ENCODE results near the gene CAPN8. TPM values are rescaled to one million over a fixed set of nuclear protein-coding genes. Genes with fewer than 3 reads are reported as not detected.
A peak's percentile ranks its signal among the peaks of the same experiment; 100 is the strongest.

Gene CAPN8
- total and polyA plus RNA-seq, 2 donors from 2014 or later: 0.84 to 56.1 TPM

DNA sequence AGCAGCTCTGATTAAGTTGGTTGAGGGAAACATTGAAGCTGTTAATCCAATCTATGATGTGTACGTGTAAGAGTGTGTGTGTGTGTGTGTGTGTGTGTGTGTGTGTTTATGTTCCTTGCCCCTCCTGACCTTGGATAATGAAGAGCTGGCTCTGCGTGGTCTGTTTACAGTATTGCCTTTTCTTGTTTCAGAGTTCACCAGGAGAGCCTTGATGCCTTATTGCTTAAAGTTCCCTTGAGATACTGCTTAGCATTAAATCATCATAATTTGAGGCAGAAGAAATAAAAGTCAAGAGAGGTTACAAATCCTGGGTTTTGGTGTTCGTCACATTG, 36.4 kb downstream of the CAPN8 start:
- Histone ChIP-seq H3K9me3 (ENCODE audit: control insufficient read depth in 2 of 3, insufficient read depth in 1 of 3, low read length in 3 of 3) (peaks cover 0 to under 1% (median 0%) of the 10 kb centered on the region in 3 donors), H3K36me3 (ENCODE audit: control insufficient read depth in 2 of 3, insufficient read depth in 3 of 3, low read length in 3 of 3) (no peaks in the 10 kb centered on the region), H3K4me3 (ENCODE audit: low read length in 3 of 3) (no peak overlapping the region), H3K27ac (ENCODE audit: low read depth in 2 of 2, low read length in 2 of 2) (no peak overlapping the region), H3K27me3 (ENCODE audit: control insufficient read depth, insufficient read depth, low read length) (no peaks in the 10 kb centered on the region), H3K4me1 (ENCODE audit: control insufficient read depth in 2 of 3, insufficient read depth in 2 of 3, low read depth in 1 of 3, low read length in 3 of 3) (no peaks in the 10 kb centered on the region), H3K9ac (ENCODE audit: low read length in 3 of 3) (no peak overlapping the region)
- TF ChIP-seq, protein P1, sequence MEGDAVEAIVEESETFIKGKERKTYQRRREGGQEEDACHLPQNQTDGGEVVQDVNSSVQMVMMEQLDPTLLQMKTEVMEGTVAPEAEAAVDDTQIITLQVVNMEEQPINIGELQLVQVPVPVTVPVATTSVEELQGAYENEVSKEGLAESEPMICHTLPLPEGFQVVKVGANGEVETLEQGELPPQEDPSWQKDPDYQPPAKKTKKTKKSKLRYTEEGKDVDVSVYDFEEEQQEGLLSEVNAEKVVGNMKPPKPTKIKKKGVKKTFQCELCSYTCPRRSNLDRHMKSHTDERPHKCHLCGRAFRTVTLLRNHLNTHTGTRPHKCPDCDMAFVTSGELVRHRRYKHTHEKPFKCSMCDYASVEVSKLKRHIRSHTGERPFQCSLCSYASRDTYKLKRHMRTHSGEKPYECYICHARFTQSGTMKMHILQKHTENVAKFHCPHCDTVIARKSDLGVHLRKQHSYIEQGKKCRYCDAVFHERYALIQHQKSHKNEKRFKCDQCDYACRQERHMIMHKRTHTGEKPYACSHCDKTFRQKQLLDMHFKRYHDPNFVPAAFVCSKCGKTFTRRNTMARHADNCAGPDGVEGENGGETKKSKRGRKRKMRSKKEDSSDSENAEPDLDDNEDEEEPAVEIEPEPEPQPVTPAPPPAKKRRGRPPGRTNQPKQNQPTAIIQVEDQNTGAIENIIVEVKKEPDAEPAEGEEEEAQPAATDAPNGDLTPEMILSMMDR (IDR thresholded peaks at IDR 0.05; ENCODE audit: borderline replicate concordance, extremely low read depth, insufficient read depth): no peak
- FAIRE-seq: no peak
- DNase-seq: no peak
- intact Hi-C loops (cut with DNase I): no loop called here

- no peaks in the 10 kb centered on the region for H3K27me3 ChIP-seq (ENCODE audit: control insufficient read depth, insufficient read depth, low read length)
- H3K4me1 ChIP-seq (ENCODE audit: control insufficient read depth in 2 of 3, insufficient read depth in 2 of 3, low read depth in 1 of 3, low read length in 3 of 3): no peaks in the 10 kb centered on the region
- H3K36me3 ChIP-seq (ENCODE audit: control insufficient read depth in 2 of 3, insufficient read depth in 3 of 3, low read length in 3 of 3): no peaks in the 10 kb centered on the region
- intact Hi-C loops (cut with DNase I): no loop called here
- TF ChIP-seq, protein P1 (IDR thresholded peaks at IDR 0.05; ENCODE audit: borderline replicate concordance, extremely low read depth, insufficient read depth): peak; percentile 61
- no peak overlapping the region for H3K9ac ChIP-seq (ENCODE audit: low read length in 3 of 3)
- no peak overlapping the region for H3K27ac ChIP-seq (ENCODE audit: low read depth in 2 of 2, low read length in 2 of 2)
- DNase-seq (peak in 4 of 5 donors; percentile 66 to 75 (median 68)), FAIRE-seq (no peak)
- no peaks in the 10 kb centered on the region for H3K9me3 ChIP-seq (ENCODE audit: control insufficient read depth in 2 of 3, insufficient read depth in 1 of 3, low read length in 3 of 3)
- no peak overlapping the region for H3K4me3 ChIP-seq (ENCODE audit: low read length in 3 of 3)
Observed at GRCh38 chr1:223628233-223629125, 37.0 kb downstream of the CAPN8 start.

DNA sequence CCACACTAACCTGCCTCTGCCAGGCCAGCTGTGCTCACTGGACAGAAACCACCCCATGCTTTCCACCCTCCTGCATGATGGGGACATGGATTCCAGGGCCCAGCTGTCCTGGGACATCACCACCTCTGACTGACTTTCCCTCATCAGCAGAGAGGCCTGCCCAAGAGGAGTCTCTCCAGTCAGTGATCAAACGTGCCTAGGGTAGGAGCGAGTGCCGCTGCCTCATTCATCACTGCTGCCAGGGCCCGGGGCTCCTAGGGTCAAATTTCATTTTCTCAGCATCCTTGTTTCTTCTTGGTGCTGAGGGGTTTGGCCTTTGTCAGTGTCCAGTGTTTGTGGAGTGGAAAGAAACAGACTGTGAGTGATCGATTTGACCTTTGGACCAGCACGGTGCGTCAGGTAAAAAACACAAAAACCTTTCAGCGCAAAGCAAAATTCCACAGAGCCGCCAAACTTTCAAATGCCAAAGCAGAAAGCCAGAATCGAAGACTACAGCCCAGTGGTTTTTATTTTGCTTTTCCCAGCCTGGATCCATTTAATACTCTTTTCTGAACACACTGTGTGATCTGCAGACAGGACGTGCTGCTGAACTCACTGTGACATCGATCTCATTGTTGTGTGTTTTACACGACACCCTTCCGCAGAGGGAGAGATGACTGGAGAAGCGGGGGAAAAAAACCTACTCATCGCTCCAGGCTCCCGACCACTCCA, 43.2 kb downstream of the CAPN8 start:
- H3K36me3 ChIP-seq (ENCODE audit: control insufficient read depth in 2 of 3, insufficient read depth in 3 of 3, low read length in 3 of 3): no peaks in the 10 kb centered on the region
- FAIRE-seq: no peak
- H3K27me3 ChIP-seq (ENCODE audit: control insufficient read depth, insufficient read depth, low read length): no peaks in the 10 kb centered on the region
- peak in 4 of 5 donors; percentile 80 to 83 (median 82) for DNase-seq
- no peaks in the 10 kb centered on the region for H3K9me3 ChIP-seq (ENCODE audit: control insufficient read depth in 2 of 3, insufficient read depth in 1 of 3, low read length in 3 of 3)
- H3K4me3 ChIP-seq (ENCODE audit: low read length in 3 of 3): no peak overlapping the region
- H3K9ac ChIP-seq (ENCODE audit: low read length in 3 of 3): no peak overlapping the region
- no peak overlapping the region for H3K27ac ChIP-seq (ENCODE audit: low read depth in 2 of 2, low read length in 2 of 2)
- H3K4me1 ChIP-seq (ENCODE audit: control insufficient read depth in 2 of 3, insufficient read depth in 2 of 3, low read depth in 1 of 3, low read length in 3 of 3): no peaks in the 10 kb centered on the region
- intact Hi-C loops (cut with DNase I): no loop called here
- TF ChIP-seq, protein P1 (IDR thresholded peaks at IDR 0.05; ENCODE audit: borderline replicate concordance, extremely low read depth, insufficient read depth): no peak
